ENCODE measurements around the gene TSEN15. TPM values are rescaled to one million over a fixed set of nuclear protein-coding genes. Genes with fewer than 3 reads are reported as not detected.

TSEN15 gene
- total and polyA plus RNA-seq, 5 experiments from 2014 or later: 46.1 to 63.8 (median 48.7) TPM

GRCh38 chr1:184020855-184021254 lies 30.7 kb upstream of the TSEN15 start:
- ATAC-seq: no peak
- no peaks in the 10 kb centered on the region for H3K4me1 Mint-ChIP-seq
- no peaks in the 10 kb centered on the region for H3K36me3 Mint-ChIP-seq
- H3K27ac Mint-ChIP-seq: no peak overlapping the region
- no peaks in the 10 kb centered on the region for H3K9me3 Mint-ChIP-seq
- H3K4me3 Mint-ChIP-seq: no peak overlapping the region
- no peak for DNase-seq
- peaks cover 0 to 8% (median 4%) of the 10 kb centered on the region in 5 donors for H3K27me3 Mint-ChIP-seq
- POLR2A ChIA-PET: no interaction called here

DNA sequence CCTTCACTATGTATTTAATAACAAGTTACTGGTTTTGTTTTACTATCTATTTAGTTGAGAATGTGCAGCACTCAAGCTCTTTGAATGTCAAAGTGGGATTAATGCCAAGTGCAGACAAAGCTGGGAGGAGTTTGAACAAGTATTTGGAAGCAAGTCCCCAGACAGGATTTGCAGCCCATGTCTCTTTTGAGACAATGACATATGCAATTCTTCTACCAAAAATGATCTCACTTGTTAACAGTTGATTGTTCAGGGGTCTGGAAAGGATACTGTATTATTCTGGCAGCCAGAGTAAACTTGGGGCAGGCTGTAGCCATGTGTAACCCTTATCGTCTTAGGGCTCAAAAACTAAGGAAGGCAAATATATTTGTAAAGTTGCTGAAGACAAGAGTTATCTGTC lies 29.8 kb upstream of the TSEN15 start:
- no peaks in the 10 kb centered on the region for H3K4me1 Mint-ChIP-seq
- POLR2A ChIA-PET: no interaction called here
- peaks cover 0 to 17% (median 6%) of the 10 kb centered on the region in 5 donors for H3K27me3 Mint-ChIP-seq
- no peak for DNase-seq
- H3K9me3 Mint-ChIP-seq: no peaks in the 10 kb centered on the region
- no peaks in the 10 kb centered on the region for H3K36me3 Mint-ChIP-seq
- no peak for ATAC-seq
- no peak overlapping the region for H3K27ac Mint-ChIP-seq
- H3K4me3 Mint-ChIP-seq: no peak overlapping the region

GRCh38 chr1:184022668-184023067 lies 28.9 kb upstream of the TSEN15 start:
- Mint-ChIP-seq H3K36me3 (no peaks in the 10 kb centered on the region), H3K4me1 (no peaks in the 10 kb centered on the region), H3K27me3 (peaks cover 0 to 19% (median 8%) of the 10 kb centered on the region in 5 donors), H3K27ac (peak overlapping the region in 2 of 10 donors; percentile 16 to 67), H3K9me3 (no peaks in the 10 kb centered on the region), H3K4me3 (no peak overlapping the region)
- no peak for ATAC-seq
- POLR2A ChIA-PET: no interaction called here
- DNase-seq: no peak

GRCh38 chr1:184023171-184023570 lies 28.4 kb upstream of the TSEN15 start:
- no peak overlapping the region for H3K27ac Mint-ChIP-seq
- ATAC-seq: no peak
- no peak overlapping the region for H3K4me3 Mint-ChIP-seq
- H3K36me3 Mint-ChIP-seq: no peaks in the 10 kb centered on the region
- no peak for DNase-seq
- peaks cover 4 to 24% (median 8%) of the 10 kb centered on the region in 5 donors for H3K27me3 Mint-ChIP-seq
- no peaks in the 10 kb centered on the region for H3K9me3 Mint-ChIP-seq
- H3K4me1 Mint-ChIP-seq: no peaks in the 10 kb centered on the region
- POLR2A ChIA-PET: no interaction called here

- Mint-ChIP-seq H3K9me3 (no peaks in the 10 kb centered on the region), H3K27me3 (peaks cover 7 to 45% (median 11%) of the 10 kb centered on the region in 5 donors), H3K4me3 (no peak overlapping the region), H3K27ac (no peak overlapping the region), H3K4me1 (no peaks in the 10 kb centered on the region), H3K36me3 (no peaks in the 10 kb centered on the region)
- DNase-seq (no peak), ATAC-seq (no peak)
- POLR2A ChIA-PET: no interaction called here
Observed at GRCh38 chr1:184025242-184025675, 26.3 kb upstream of the TSEN15 start.

GRCh38 chr1:184027826-184028695 lies 23.5 kb upstream of the TSEN15 start:
- ATAC-seq (no peak), DNase-seq (no peak)
- H3K9me3 Mint-ChIP-seq: no peaks in the 10 kb centered on the region
- no peaks in the 10 kb centered on the region for H3K4me1 Mint-ChIP-seq
- POLR2A ChIA-PET: no interaction called here
- no peak overlapping the region for H3K27ac Mint-ChIP-seq
- peaks cover 12 to 61% (median 19%) of the 10 kb centered on the region in 5 donors for H3K27me3 Mint-ChIP-seq
- no peak overlapping the region for H3K4me3 Mint-ChIP-seq
- H3K36me3 Mint-ChIP-seq: no peaks in the 10 kb centered on the region

- POLR2A ChIA-PET: no interaction called here
- Mint-ChIP-seq H3K36me3 (no peaks in the 10 kb centered on the region), H3K4me1 (peaks cover 0 to 4% (median 0%) of the 10 kb centered on the region in 4 donors), H3K9me3 (no peaks in the 10 kb centered on the region), H3K27ac (no peak overlapping the region), H3K4me3 (no peak overlapping the region), H3K27me3 (peaks cover 14 to 70% (median 24%) of the 10 kb centered on the region in 5 donors)
- DNase-seq (no peak), ATAC-seq (no peak)
Observed at GRCh38 chr1:184028854-184029623, 22.5 kb upstream of the TSEN15 start.

- no peak for DNase-seq
- Mint-ChIP-seq H3K4me3 (no peak overlapping the region), H3K27me3 (peaks cover 16 to 80% (median 29%) of the 10 kb centered on the region in 5 donors), H3K4me1 (peaks cover 0 to 7% (median under 1%) of the 10 kb centered on the region in 4 donors), H3K27ac (no peak overlapping the region), H3K36me3 (no peaks in the 10 kb centered on the region), H3K9me3 (no peaks in the 10 kb centered on the region)
- POLR2A ChIA-PET: no interaction called here
- ATAC-seq: no peak
Observed at GRCh38 chr1:184030433-184031091, 21.0 kb upstream of the TSEN15 start.

GRCh38 chr1:184031092-184031408 lies 20.5 kb upstream of the TSEN15 start:
- H3K4me3 Mint-ChIP-seq: no peak overlapping the region
- H3K27me3 Mint-ChIP-seq: peaks cover 21 to 80% (median 30%) of the 10 kb centered on the region in 5 donors

GRCh38 chr1:184031409-184032107 lies 20.0 kb upstream of the TSEN15 start:
- Mint-ChIP-seq H3K4me1 (peaks cover 9 to 14% (median 9%) of the 10 kb centered on the region in 4 donors), H3K9me3 (no peaks in the 10 kb centered on the region), H3K4me3 (no peak overlapping the region), H3K27ac (no peak overlapping the region), H3K36me3 (no peaks in the 10 kb centered on the region), H3K27me3 (peaks cover 20 to 80% (median 31%) of the 10 kb centered on the region in 5 donors)
- POLR2A ChIA-PET: no interaction called here
- DNase-seq (no peak), ATAC-seq (no peak)

More at GRCh38 chr1:184031092-184031408, 20.5 kb upstream of the TSEN15 start:
- Mint-ChIP-seq H3K4me1 (peaks cover 4 to 11% (median 5%) of the 10 kb centered on the region in 4 donors), H3K9me3 (no peaks in the 10 kb centered on the region), H3K36me3 (no peaks in the 10 kb centered on the region), H3K27ac (no peak overlapping the region)
- ATAC-seq (no peak), DNase-seq (no peak)
- POLR2A ChIA-PET: no interaction called here

GRCh38 chr1:184032306-184032929 lies 19.1 kb upstream of the TSEN15 start:
- ATAC-seq (no peak), DNase-seq (no peak)
- no peak overlapping the region for H3K27ac Mint-ChIP-seq
- no peak overlapping the region for H3K4me3 Mint-ChIP-seq
- POLR2A ChIA-PET: no interaction called here
- peaks cover 17 to 76% (median 29%) of the 10 kb centered on the region in 5 donors for H3K27me3 Mint-ChIP-seq
- H3K9me3 Mint-ChIP-seq: no peaks in the 10 kb centered on the region
- no peaks in the 10 kb centered on the region for H3K36me3 Mint-ChIP-seq
- H3K4me1 Mint-ChIP-seq: peaks cover 9 to 14% (median 9%) of the 10 kb centered on the region in 4 donors

GRCh38 chr1:184032930-184033418 lies 18.6 kb upstream of the TSEN15 start:
- POLR2A ChIA-PET: no interaction called here
- DNase-seq (no peak), ATAC-seq (no peak)
- Mint-ChIP-seq H3K27me3 (peaks cover 21 to 78% (median 34%) of the 10 kb centered on the region in 5 donors), H3K4me3 (no peak overlapping the region), H3K4me1 (peaks cover 10 to 20% (median 15%) of the 10 kb centered on the region in 4 donors), H3K9me3 (no peaks in the 10 kb centered on the region), H3K36me3 (peaks cover 0 to 2% (median 0%) of the 10 kb centered on the region in 3 donors), H3K27ac (no peak overlapping the region)

Data from naive thymus-derived CD8-positive, alpha-beta T cell (primary cell).